C4-2B (cell line): ENCODE data around the gene REV1.

Source experiments
- ZFX ChIP-seq: fragments of 450-650 bp; IDR thresholded peaks from 2 replicates; pipeline ENCODE4 v1.6.1; 2017
- TF ChIP-seq, protein P1 (sequence below): fragments of 450-650 bp; conservative IDR thresholded peaks from 2 replicates; pipeline ENCODE4 v1.5.1; 2017; ENCODE audit warnings: mild to moderate bottlenecking

GRCh38 chr2:99398303-99398702, 91.5 kb downstream of the REV1 start:
- TF ChIP-seq, protein P1, sequence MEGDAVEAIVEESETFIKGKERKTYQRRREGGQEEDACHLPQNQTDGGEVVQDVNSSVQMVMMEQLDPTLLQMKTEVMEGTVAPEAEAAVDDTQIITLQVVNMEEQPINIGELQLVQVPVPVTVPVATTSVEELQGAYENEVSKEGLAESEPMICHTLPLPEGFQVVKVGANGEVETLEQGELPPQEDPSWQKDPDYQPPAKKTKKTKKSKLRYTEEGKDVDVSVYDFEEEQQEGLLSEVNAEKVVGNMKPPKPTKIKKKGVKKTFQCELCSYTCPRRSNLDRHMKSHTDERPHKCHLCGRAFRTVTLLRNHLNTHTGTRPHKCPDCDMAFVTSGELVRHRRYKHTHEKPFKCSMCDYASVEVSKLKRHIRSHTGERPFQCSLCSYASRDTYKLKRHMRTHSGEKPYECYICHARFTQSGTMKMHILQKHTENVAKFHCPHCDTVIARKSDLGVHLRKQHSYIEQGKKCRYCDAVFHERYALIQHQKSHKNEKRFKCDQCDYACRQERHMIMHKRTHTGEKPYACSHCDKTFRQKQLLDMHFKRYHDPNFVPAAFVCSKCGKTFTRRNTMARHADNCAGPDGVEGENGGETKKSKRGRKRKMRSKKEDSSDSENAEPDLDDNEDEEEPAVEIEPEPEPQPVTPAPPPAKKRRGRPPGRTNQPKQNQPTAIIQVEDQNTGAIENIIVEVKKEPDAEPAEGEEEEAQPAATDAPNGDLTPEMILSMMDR = no peak
- TF ChIP-seq ZFX = no peak
